NCI-H2227 treated with DMSO at 0.1 percent for 48 hours (cell line): Measurements from ENCODE around the gene DLK1.

ENCODE experiments used
- DNase-seq: peaks from one replicate; lab custom pipeline; 2025; lab: John Stamatoyannopoulos, UW

DLK1 gene

GRCh38 chr14:100726550-100727085 is at the start of gene DLK1:
Gene DLK1, plus strand, starts transcription at chr14:100726892. Its CDS starts 177 bp downstream, at chr14:100727069.
- no peak for DNase-seq

- DNase-seq: no peak
Observed at GRCh38 chr14:100677152-100677551, 49.5 kb upstream of the DLK1 start.

- no peak for DNase-seq
Observed at GRCh38 chr14:100677554-100678468, 48.9 kb upstream of the DLK1 start.

- no peak for DNase-seq
Observed at GRCh38 chr14:100678469-100678828, 48.2 kb upstream of the DLK1 start.

GRCh38 chr14:100679153-100679552 is 47.5 kb upstream of the DLK1 start:
- DNase-seq: no peak

- no peak for DNase-seq
Observed at GRCh38 chr14:100679707-100680438, 46.8 kb upstream of the DLK1 start.

- DNase-seq: no peak
Observed at GRCh38 chr14:100680439-100681051, 46.1 kb upstream of the DLK1 start.

- DNase-seq: no peak
Observed at GRCh38 chr14:100681111-100681510, 45.6 kb upstream of the DLK1 start.

- no peak for DNase-seq
Observed at GRCh38 chr14:100682749-100683148, 43.9 kb upstream of the DLK1 start.

GRCh38 chr14:100683578-100683977 is 43.1 kb upstream of the DLK1 start:
- DNase-seq: no peak

GRCh38 chr14:100684154-100684553 is 42.5 kb upstream of the DLK1 start:
- no peak for DNase-seq

- DNase-seq: no peak
Observed at GRCh38 chr14:100684961-100685360, 41.7 kb upstream of the DLK1 start.

GRCh38 chr14:100686858-100687257 is 39.8 kb upstream of the DLK1 start:
- no peak for DNase-seq

GRCh38 chr14:100687386-100687785 is 39.3 kb upstream of the DLK1 start:
- no peak for DNase-seq

GRCh38 chr14:100688051-100688450 is 38.6 kb upstream of the DLK1 start:
- no peak for DNase-seq

GRCh38 chr14:100688598-100689461 is 37.9 kb upstream of the DLK1 start:
- no peak for DNase-seq

- DNase-seq: no peak
Observed at GRCh38 chr14:100690672-100691071, 36.0 kb upstream of the DLK1 start.

- no peak for DNase-seq
Observed at GRCh38 chr14:100691395-100692056, 35.2 kb upstream of the DLK1 start.

GRCh38 chr14:100692256-100692655 is 34.4 kb upstream of the DLK1 start:
- DNase-seq: no peak

GRCh38 chr14:100692859-100693558 is 33.7 kb upstream of the DLK1 start:
- DNase-seq: no peak
